K562 (cell line): ENCODE measurements around the gene LTK. TPM values are rescaled to one million over a fixed set of nuclear protein-coding genes. Genes with fewer than 3 reads are reported as not detected.

Experiments
- DNMT1 ChIP-seq: fragments of 450-650 bp; IDR thresholded peaks from 2 replicates; pipeline ENCODE4 v1.6.1; 2016; ENCODE audit warnings: antibody characterized with exemption, mild to moderate bottlenecking
- HBP1 ChIP-seq: fragments of 450-650 bp; formaldehyde crosslinking; IDR thresholded peaks from 2 replicates; pipeline ENCODE4 v1.4.0; 2022; ENCODE audit warnings: missing genetic modification characterization
- ID3 ChIP-seq, 2 experiments: fragments of 250-450 bp in 1 of 2; fragments of 450-650 bp in 1 of 2; sonication (Bioruptor Pico) in 1 of 2; IDR thresholded peaks; 2 replicates each; pipeline versions ENCODE4 v1.6.1 to v1.8.0; 2016 to 2021; ENCODE audit warnings: mild to moderate bottlenecking in 2 of 2, moderate library complexity in 2 of 2, missing compliant biosample characterization in 1 of 2, missing genetic modification characterization in 1 of 2
- PATZ1 ChIP-seq: fragments of 250-450 bp; sonication (Bioruptor Pico); IDR thresholded peaks from 2 replicates; pipeline ENCODE4 v1.5.0; 2020; ENCODE audit warnings: mild to moderate bottlenecking, borderline replicate concordance
- RBM17 ChIP-seq: fragments of 200-400 bp; formaldehyde crosslinking; IDR thresholded peaks from 2 replicates; pipeline ENCODE4 v1.6.1; 2017; ENCODE audit warnings: low read depth, mild to moderate bottlenecking, low read length, borderline replicate concordance
- RREB1 ChIP-seq: fragments of 250-450 bp; sonication (Bioruptor Pico); IDR thresholded peaks from 2 replicates; pipeline ENCODE4 v1.4.0; 2020
- ZBTB33 ChIP-seq: sonication (generic); formaldehyde crosslinking; IDR thresholded peaks from 2 replicates; pipeline ENCODE4 v1.8.1; 2023; ENCODE audit warnings: mild to moderate bottlenecking, missing genetic modification reagents
- ZNF175 ChIP-seq: fragments of 200-800 bp; sonication (Bioruptor generic); IDR thresholded peaks from 2 replicates; pipeline ENCODE4 v1.6.1; 2016; ENCODE audit warnings: low read depth, mild to moderate bottlenecking, missing genetic modification characterization, missing compliant biosample characterization
- ZNF655 ChIP-seq: fragments of 250-450 bp; sonication (Bioruptor Pico); IDR thresholded peaks from 2 replicates; pipeline ENCODE4 v1.5.0; 2021
- polyA plus RNA-seq, 8 experiments: library from polyadenylated mRNA; depleted of rRNA in 4 of 8; stranded (reverse) in 5 of 8; unstranded in 3 of 8; fragments of >200 nt; fragmentation: Nextera tagmentation in 2 of 8; fragmentation: Illumina TruSeq in 1 of 8; extraction: Ambion mirVana in 2 of 8; extraction: Trizol in 1 of 8; gene quantifications; 2 replicates each; pipeline versions ENCODE4 v1.2.1 to v1.2.3, GENCODE V29; 2011 to 2014; ENCODE audit warnings: inconsistent platforms in 1 of 8, missing spikeins in 1 of 8
- total RNA-seq, 7 experiments: library from RNA; depleted of rRNA in 6 of 7; stranded (reverse); fragments of >200 nt in 6 of 7; fragmentation: Illumina TruSeq in 2 of 7; extraction: Trizol in 2 of 7; gene quantifications; 2 replicates each; pipeline versions ENCODE4 v1.2.1 to v1.2.3, GENCODE V29; 2011 to 2021; ENCODE audit warnings: low replicate concordance in 1 of 7

The LTK gene
- total and polyA plus RNA-seq, 9 of the 15 experiments (the other 6 are each of a cell fraction or from before 2014, with no cell fraction given) = 0.25 to 4.4 (median 1.8) TPM

- TF ChIP-seq ZBTB33 (no peak), ZNF655 (CRISPR knock-in tag) (no peak), RBM17 (no peak), ID3 (CRISPR knock-in tag; IDR thresholded peaks at IDR 0.05) (no peak), ID3 (tag; IDR thresholded peaks at IDR 0.05) (no peak), DNMT1 (no peak), RREB1 (CRISPR knock-in tag) (no peak), PATZ1 (CRISPR knock-in tag) (no peak), HBP1 (no peak), ZNF175 (no peak)
These were observed 16.8 kb upstream of the LTK start (continued) for GRCh38 chr15:41530363-41530956.
